T-helper 2 cell treated with Interferon-gamma antibody and Interleukin-4, amounts not matched to agents 100 ng/mL and 5 ng/mL, for 36 hours (primary cell): Measurements from ENCODE around the gene ZNF438. TPM values are rescaled to one million over a fixed set of nuclear protein-coding genes. Genes with fewer than 3 reads are reported as not detected.

Experiments
- intact Hi-C: fragments of 100-400 bp; cut with micrococcal nuclease; formaldehyde crosslinking; loops from one replicate; pipeline ENCODE4 v1.15.1; 2023
- total RNA-seq: library from RNA; stranded (reverse); gene quantifications from 2 replicates; pipeline ENCODE4 v1.2.3, GENCODE V29; 2022

ZNF438 gene
- total RNA-seq, 1 donor from 2014 or later: 3.9 TPM

- intact Hi-C loops: no loop called here
These were observed 199.5 kb downstream of the ZNF438 start for GRCh38 chr10:30832001-30832748.

GRCh38 chr10:30831426-30831825, 200.2 kb downstream of the ZNF438 start:
- intact Hi-C loops: no loop called here

DNA sequence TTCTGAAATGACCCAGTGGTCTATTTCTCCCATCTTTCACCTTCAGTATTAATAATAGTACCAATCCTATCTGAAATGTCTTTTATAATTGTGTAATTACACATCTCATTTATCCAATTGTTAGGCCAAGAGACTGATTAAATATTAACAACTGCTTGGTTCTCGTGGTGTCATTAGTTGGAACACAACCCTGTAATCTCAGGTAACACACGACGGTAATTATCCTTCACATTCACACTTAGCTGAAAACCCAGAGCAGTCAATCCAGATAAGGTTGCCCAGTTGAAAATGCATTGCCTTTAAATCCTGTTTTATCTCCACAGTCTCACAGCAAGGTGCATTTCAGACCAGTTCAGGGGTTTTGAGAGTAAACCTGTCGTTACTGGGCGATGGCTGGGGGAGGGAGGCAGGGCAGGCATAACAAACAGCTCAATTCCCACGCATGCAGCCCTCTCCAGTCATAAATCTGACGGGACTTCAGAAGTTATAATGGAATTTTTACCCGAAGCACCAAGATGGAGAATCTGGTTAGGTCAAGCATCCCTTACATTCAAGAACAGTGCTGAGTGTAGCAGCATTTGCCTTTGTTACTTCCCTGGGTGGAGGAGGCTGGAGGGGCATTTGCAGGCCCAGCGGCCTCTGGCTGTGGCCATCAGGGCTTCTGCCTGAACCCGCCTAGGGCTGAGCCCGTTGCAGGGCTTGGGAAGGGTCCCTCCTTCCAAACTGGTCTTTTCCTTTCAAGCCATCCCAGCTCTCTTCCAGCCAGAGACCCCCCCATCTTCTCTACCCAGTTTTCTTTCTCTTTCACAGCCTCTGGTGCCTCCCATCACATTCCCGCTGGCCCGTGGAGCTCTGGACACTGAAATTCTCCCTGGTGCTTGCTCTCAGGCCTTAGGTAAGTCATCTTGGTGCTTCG, 201.1 kb downstream of the ZNF438 start:
- intact Hi-C loops: no loop called here

- intact Hi-C loops: no loop called here
These were observed 201.8 kb downstream of the ZNF438 start for GRCh38 chr10:30829901-30830300.

DNA sequence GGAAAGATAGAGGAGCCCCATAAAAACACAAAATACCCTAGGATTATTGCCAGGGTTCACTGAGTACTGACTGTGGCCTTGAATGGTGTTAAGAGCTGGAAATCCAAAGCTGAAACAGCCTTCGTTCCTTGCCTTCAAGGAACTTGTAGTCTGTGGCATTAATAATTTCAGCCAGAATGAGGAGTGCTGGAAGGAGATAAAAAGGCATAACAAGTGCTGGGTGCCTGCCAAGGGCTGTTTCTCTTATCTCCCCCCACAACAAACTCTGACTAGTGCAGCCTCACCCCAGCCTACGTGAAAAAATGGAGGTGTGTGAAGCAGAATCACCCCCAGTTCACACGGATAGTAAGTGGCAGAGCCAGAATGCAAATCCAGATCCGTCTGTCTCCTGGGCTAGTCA, 203.0 kb downstream of the ZNF438 start:
- intact Hi-C loops: no loop called here

DNA sequence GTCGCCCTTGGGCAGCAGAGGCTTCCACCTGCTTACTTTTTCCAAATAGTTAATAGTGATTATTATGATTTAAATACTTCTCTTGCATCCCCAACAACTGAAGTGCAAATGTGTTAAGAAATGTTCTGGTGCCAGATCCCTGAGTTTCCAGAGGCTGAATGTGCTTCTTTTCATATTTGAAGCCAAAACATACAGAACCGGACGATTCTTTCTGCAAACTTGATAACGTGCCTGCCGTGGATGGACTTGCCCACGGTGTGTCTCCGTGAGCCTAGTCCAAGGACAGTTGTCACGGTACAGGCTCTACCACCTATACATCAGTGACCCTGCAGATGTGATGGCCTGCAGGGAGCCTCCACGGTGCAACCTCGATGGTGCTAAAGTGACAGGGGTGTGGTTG, 203.5 kb downstream of the ZNF438 start:
- intact Hi-C loops: no loop called here

- intact Hi-C loops: no loop called here
These were observed 204.0 kb downstream of the ZNF438 start for GRCh38 chr10:30827531-30828120.

GRCh38 chr10:30826679-30827078, 205.0 kb downstream of the ZNF438 start:
- intact Hi-C loops: no loop called here

- intact Hi-C loops: no loop called here
These were observed 206.2 kb downstream of the ZNF438 start for GRCh38 chr10:30825495-30825894.

GRCh38 chr10:30825022-30825421, 206.6 kb downstream of the ZNF438 start:
- intact Hi-C loops: no loop called here

DNA sequence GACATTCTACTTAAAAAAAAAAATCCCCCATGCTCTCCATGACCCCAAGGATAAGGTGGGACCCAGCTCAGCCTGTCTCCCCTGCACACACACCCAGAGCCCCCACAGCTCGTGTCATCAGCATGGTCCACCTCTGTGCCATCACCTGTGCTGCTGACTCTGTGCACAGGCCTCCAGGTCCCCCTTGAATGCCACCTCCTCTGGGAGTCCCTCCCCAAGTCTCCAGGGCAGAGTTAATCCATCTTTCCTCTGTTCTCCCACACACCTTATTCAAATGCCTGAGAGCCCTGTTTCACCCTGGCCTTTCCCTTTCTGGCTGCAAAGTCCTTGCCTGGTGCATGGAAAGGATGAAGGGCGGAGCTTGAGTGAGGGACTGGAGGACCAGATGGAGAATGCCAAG, 208.0 kb downstream of the ZNF438 start:
- intact Hi-C loops: no loop called here

GRCh38 chr10:30822693-30823465, 208.8 kb downstream of the ZNF438 start:
- intact Hi-C loops: no loop called here

GRCh38 chr10:30821994-30822692, 209.5 kb downstream of the ZNF438 start:
- intact Hi-C loops: no loop called here

DNA sequence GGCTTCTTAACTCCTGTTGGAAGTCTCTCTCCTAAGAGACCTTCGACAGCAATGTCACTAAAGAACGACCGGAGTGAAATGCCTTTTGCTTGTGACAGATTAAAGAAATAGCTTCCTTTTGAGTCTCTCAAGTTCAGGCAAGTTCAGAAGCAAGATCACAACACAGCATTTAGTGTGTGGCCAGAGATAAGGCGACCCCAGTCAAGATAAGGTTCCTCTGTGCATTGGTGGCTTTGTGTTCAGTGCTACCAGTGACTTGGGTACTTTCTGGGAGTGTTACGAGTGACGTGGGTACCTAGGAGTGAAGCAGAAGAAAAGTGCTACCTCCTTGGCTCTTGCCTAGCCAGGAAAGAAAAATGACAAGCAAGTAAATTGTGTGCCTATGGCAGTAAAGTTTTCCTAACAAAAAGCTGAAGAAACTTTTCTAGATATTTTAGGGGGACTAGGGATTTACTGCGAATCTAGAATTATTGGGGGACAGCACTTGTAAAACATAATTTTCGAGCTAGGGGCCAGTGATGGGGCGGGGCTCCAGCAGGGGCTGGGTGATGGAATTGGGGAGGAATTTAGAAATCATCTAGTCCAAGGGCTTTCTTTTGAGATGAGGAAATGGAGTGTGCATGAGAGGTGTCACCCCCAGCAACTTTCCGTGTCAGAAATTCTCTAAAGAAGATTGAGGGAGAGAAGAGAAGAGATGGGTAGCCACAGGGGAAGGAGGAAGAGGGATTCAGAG, 210.2 kb downstream of the ZNF438 start:
- intact Hi-C loops: no loop called here

DNA sequence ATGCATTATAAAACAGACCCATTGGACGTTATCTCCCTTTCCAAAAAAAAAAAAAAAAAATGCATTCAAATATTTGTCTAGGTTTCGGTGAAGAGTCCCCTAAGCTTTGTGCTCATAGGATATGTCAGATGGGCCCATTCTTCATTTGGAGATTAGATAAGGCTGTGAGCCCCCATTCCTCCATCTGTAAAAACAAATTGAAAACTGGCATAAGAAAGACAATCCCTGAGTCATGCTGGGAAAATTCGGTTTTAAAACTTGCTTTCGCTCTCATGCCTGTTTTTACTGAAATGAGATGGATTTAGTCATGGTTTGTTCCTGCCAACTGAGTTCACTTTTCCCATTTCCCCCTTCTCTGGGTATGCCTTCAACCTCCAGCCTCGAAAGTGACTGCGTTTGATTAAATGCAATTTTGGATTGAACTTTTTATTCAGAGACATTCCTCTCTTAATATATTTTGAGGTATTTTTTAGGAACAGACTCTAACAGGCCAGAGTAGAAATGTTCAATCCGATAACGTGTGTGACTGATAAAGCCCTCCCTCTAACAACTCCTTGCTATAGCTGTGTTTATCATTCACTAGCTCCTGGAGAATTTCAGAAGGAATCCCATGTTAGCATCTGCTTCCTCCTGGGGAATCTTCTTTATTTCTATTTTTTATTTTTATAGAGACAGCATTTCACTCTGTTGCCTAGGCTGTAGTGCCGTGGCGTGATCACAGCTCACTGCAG, 211.2 kb downstream of the ZNF438 start:
- intact Hi-C loops: no loop called here

DNA sequence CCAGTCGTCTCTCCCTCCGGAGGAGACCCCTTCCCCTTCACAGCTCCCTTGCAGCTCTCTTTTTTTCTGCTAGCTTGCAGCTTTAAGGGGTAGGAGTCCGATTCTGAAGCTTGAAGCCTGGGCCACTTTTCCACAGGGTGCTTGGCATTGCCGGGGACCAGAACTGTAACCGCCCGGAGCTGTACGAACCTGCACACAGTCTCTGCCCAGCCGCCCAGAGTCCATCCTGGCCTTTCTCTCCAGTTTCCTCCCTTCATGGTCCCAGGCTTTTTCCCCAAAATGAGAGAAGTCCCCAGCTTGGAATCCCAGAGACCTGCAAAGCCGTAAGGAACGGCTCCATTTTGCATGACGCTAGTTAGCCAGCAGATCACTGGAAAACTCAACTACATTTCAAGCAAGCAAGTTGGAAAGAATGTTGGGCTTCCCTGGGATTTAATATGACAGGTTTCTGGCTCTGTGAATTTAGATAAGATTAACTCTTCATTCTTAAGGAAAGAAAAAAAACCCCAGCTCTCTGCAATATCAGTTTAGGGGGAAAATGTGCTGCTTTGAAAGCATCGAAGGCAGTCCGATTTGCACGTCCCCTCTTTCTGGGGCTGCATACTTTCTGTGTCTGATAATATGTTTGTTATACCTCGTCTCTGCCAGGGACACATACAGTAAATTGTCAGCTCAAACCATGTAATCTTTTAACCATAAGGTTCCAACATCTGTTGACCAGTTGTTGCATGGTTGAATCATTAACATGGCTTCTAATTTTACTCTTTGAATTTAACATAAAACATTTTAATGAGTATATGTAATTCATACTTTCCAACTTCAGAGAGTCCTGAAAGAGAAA, 212.1 kb downstream of the ZNF438 start:
- intact Hi-C loops: no loop called here

DNA sequence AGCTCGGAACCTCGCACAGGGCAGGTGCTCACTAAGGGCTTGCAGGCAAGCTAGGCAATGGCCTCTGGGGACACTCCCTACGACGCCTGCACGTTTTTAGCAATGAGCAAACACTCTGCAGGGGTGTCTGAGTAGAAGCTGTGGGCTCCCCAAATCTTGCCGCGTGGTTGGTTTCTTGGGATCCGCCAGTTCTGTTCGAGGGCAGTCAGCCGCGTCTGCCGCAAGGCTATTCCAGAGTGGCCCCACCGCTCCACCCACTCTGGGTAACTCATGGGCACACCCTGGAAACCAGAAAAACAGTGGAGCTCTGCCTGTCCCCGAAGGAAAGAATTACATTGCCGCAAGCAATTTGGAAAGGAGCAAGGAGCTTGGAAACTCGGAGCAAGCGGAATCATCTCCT, 212.8 kb downstream of the ZNF438 start:
- intact Hi-C loops: no loop called here

DNA sequence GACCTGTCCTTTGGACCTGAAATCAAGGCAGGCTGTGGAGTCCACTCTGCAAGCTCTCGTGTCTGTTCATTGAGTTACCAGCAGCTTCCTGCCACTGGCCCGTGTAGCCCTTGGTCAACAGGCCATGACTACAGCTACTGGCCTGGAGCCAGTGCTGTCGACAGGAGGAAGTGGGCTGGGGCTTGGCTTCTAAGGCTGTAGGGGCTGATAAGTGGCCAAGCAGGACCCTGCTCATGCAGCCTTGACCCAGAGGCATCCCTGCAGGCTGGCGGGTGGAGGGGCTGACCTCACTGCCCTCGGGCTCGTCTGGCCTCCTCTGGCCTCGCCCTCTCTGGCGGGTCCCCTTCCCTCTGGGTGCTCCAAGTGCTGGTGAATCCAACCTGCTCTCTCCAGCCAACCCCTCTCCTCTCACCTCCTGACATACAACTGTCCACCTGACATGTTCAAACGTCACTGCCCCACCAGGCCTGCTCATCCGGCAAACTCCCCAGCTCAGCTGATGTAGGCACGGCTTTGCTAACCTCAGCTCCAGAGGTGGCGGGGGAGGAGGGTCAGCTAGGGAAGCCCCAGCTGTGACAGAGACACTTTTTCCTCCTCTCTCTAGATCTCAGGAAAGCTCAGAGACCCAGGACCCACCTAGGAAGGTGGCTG, 213.5 kb downstream of the ZNF438 start:
- intact Hi-C loops: no loop called here
